ENCODE data around the gene XPC.

The XPC gene

GRCh38 chr3:14146381-14147065 is 31.9 kb downstream of the XPC start:
- DNase-seq = no peak

DNA sequence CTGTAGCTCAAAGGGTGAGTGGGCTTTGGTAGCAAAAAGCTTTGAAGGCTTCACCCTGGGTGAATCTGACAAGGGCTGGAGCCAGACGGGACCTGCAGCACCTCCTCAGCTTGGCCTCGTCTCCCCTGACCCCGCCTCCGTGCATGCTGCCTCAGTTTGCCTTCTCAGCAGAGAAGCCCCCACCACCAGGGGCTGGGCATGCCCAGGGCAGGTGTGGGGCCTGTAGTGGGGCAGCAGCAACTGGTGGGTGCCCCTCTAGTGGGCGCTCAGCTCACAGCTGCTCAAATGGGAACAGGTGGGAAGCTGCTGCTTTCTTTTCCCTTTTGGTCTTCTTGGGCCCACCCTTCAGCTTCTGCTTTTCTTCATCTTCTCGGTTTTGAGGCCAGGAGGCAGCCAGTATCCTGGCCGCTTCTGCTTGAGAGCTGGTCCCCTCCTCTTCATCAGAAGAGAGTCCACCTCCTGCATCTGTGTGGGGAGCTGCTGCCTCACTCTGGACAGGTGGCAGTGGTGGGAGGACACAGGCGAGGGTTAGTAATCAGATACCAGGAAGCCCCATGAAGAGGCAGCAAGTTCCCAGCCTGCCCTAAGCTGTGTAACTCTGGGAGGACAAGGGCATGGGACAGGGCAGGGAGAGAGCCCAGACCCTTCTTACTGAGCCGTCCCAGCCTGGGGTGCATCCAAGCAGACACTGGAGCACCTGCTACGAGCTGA is 32.6 kb downstream of the XPC start:
- no peak for DNase-seq

DNA sequence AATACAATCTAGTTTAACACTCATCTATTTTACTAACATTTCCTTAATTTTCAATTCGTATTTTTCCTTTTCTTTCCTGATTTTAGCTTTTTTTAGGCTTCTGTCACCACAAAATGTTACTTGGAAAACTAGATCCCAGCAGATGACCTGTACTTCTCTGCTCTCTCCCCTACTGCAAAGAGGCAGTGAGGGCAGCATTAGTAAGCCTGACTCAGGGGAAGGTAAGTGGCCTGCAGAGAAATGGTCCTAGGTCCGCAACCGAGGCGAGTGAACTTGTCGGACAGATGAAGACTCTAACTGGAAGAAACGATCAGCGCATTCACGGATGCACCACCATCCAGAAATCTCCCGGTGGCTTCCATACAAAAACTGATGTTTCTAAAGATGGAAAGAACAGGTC is 33.2 kb downstream of the XPC start:
- DNase-seq = no peak

DNA sequence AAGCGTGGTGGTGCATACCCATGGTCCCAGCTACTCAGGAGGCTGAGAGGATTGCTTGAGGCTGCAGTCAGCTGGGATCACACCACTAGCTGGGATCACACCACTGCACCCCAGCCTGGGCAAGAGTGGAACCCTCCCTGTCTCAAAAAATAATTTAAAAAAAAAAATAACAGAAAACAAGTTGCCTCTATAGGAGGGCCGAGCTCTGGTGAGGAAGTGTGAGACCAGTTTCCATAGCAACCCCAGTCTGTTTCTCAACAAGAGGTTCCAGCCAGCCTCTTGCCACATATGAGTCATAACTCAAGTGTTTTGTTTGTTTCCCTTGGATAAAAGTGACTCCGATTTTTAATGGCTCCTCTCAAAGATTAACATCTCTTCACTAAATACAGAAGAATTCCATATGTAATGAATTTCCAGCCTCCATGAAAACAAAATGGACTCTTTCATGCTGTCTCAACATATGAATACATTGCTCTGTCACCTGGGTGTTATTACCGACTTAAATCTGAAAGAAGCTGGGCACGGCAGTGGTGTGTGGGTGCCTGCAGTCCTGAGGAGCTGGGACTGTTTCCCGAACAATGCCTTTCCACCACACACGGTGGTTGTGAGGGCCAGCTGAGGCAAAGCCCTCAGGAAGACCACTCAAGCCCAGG is 33.9 kb downstream of the XPC start:
- DNase-seq = peak; percentile 94 to 96

DNA sequence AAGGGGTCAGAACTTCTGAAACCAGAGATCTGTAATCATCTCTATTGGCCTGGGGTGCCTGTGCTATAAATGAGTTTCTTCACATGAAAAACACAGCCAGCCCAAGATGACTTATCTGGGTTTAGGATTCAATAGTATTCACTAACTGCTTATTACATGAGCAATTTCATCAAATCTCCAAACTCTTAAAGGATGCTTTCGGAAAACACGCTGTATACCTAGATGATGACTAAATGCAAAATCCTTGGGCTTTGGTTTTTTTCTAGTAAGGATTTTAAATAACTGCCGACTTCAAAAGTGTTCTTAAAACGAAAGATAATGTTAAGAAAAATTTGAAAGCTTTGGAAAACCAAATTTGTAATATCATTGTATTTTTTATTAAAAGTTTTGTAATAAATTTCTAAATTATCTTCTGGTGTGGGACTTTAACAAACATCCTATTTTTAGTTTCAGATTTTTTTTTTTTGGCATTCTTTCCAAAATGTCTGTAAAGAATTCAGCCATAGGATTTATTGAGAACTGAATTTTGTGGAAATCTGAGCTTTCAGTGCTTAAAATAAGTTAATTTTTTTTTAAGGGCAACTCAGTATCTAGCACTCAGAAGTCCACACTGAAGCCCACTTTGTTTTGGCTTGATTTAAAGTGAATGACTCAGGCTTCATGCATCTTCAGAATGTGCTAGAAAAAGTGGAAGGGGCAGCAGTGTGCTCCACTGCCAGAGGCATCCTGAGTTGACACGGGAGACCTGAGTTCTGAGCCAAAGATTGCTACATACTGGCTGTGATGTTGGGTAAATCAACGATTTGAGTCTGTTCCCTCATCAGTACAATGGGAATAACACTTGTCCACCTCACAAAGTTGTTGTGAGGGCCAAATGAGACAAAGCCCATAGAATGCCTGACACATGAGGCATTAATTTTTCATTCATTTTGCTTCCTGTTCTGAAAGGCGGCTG is 34.9 kb downstream of the XPC start:
- DNase-seq = no peak

DNA sequence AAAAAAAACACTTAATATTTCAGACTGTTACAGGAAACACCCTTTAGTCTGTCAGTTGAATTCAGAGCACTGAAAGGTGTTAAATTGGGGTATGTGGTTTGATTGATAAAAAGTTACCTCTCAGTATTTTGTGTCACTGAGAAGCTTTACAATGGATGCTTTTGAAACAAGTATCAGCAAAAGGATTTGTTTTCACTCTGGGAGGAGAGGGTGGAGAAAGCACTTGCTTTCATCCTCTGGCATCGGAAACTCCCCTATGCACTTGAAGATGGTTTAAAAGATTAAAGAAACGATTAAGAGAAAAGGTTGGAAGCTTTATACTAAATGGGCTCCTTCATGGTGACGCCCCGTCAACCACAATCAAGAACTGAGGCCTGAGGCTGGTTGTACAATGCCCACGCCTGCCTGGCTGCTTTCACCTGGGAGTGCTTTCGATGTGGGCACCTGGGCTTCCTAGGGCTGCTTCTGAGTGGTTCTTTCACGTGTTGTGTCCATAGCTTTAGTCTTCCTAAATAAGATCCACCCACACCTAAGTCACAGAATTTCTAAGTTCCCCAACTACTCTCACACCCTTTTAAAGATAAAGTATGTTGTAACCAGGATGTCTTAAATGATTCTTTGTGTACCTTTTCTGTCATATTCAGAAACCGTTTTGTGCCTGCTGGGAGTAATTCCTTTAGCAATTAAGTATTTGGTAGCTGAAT is 35.7 kb downstream of the XPC start:
- DNase-seq = peak in 1 of 2 donors; percentile 43

GRCh38 chr3:14141602-14142341 is 36.6 kb downstream of the XPC start:
- peak in 1 of 2 donors; percentile 33 for DNase-seq

- peak in 1 of 2 donors; percentile 19 for DNase-seq
These were observed 37.3 kb downstream of the XPC start for GRCh38 chr3:14141144-14141543.

DNA sequence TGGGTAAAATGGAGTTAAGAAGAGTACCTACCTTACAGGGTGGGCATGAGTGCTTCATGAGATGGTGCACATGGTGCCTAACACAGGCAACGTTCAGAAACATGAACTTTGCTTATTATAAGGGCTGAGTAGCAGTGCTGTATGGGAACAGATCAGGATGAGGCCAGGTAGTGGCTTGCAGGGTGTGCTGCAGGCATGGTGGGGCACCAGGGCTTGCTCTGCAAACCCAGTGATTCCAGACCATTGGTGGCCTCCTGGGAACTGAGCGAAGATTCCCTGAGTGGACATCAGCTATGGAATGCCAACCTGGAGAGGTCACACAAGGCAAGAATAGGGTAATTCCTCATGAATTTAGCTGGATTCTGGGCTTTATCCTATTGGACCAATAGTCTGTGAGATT is 37.7 kb downstream of the XPC start:
- DNase-seq = no peak

DNA sequence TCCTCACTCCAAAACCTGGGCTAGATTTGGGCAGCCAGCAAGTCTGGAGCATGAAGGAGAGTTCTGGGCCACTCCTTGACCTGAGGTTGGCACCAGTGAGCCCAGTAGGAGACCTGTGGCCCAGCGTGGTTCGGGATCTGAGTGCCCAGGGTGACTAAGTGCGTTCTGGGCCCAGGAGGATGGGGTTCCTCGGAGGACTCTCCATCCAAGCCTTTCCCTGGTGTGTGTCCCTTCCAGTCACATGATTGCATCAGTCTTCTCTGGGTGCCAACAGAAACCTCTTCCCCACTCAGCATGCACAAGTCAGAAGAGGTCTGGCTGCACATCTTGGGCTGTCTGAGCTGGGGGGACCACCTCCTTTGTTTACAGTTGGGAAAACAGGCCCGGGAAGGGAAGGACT is 38.6 kb downstream of the XPC start:
- no peak for DNase-seq

DNA sequence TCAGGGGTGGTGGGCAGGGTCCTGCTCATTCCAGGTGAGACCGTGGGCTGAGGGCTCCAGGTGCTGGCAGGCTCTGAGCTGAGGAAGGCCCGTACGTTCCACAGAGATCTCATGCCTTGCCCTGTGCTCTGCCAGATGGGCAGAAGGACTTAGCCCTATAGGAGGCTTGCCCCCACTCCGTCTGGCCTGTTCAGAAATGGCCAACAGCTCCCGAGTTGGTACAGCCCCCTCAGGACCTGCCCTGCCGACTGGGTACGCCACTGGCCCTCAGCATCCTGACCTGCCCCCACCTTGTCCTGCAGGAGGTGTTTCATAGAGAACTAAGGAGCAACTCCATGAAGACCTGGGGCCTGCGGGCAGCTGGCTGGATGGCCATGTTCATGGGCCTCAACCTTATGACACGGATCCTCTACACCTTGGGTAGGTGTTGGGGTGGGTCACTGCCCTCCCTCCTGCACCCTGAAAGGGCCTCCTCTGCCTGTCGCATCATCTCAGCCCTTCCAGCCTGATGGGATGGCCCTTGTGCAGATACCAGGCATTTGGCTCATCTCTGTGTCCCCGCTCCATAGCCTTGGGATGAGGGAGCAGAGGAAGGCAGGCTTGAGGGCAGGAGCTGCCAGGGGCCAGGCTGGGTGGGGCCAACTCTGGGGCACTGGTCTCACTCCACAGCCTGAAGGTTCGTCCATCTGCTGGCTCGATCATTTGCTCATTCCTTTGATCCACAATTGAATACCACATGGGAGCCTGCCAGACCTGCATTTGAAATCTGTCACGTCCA is 39.3 kb downstream of the XPC start:
- no peak for DNase-seq

DNA sequence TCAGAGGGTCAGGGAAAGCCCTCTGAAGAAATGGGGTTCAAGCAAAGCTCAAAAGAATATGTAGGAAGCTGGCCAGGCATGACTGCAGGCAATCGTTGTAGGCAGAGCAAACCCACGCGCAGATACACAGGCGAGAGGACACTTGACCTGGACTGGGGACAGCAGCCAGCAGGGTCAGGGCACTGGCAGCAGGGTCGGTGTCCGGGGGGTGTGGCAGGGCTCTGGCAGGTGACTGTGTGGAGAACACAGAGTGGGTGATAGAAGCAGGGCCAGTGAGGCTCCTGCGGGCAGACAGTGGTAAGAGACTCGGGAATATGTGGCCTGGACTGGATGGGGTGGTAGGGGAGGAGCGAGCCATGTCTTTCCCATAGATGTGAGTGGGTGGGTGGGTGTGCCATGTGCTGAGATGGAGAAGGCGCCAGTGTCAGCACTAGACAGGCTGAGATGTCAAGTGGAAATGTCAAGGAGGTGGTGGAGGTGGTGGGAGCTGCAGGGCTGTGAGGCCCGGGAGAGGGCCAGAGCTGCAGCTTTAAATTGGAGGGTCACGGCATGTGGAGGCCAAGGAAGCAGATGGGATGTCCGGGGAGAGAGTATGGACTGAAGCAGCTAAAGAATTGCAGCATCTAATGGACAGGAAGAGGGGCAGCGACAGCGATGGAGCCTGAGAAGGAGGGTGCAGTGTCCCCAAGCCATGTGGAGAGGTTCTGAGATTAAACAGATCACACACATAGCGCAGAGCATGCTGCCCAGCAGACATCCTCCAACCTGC is 40.1 kb downstream of the XPC start:
- DNase-seq = no peak

GRCh38 chr3:14137445-14137844 is 41.0 kb downstream of the XPC start:
- DNase-seq = peak in 1 of 2 donors; percentile 65

DNA sequence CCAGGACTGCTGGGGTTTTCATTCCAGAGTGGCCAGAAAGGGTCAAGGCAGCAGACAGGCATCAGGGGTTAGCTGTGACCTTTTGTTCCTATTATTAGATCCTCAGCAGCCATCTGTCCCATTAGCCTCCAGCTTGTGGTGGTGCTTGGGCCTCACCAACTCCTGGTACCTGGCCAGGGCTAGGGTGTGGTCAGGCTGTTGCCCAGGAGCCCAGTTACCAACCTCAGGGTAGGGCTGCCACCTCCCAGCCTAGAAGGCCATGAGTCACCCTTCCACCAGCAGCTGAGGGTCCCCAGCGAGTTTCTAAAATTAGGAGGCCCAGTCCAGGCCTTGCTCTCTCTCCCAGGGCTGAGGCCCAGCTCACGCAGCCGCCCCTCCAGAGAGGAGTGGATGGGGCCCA is 41.4 kb downstream of the XPC start:
- no peak for DNase-seq

DNA sequence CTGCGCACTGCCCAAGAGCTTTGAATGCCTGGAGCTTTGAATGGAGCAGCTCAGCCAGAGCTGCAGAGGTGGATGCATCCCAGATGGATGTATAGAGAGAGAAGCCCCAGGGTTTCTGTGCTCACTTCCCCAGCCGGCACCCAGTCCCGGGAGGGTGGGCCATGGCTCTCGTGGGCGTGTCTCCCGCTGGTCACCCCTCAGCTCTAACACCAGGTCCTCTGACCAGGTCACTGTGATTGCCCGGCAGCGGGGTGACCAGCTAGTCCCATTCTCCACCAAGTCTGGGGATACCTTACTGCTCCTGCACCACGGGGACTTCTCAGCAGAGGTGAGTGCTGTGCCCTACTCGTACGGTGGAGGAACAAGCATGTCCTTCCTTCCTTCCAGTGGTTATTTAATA is 42.8 kb downstream of the XPC start:
- no peak for DNase-seq

GRCh38 chr3:14134291-14134690 is 44.1 kb downstream of the XPC start:
- DNase-seq = no peak

DNA sequence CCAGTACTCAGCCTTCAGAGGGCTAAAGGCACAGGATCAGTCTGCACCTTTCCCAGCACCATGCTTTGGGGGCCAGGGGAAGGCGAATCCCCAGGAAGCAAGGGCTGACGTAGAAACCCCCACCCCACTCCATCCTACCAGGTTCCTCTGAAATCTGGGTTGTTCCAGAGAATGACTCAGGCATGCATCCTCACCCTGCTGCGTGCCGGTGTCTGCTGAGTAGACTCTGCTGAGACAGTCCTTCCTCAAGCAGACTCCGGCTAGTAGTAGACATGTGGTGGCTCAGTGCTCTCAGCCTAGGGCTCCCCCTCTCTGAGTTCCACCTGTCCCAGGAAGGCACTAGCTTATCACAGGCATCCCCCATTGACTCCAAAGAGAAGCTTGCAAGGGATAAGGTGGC is 44.5 kb downstream of the XPC start:
- no peak for DNase-seq

DNA sequence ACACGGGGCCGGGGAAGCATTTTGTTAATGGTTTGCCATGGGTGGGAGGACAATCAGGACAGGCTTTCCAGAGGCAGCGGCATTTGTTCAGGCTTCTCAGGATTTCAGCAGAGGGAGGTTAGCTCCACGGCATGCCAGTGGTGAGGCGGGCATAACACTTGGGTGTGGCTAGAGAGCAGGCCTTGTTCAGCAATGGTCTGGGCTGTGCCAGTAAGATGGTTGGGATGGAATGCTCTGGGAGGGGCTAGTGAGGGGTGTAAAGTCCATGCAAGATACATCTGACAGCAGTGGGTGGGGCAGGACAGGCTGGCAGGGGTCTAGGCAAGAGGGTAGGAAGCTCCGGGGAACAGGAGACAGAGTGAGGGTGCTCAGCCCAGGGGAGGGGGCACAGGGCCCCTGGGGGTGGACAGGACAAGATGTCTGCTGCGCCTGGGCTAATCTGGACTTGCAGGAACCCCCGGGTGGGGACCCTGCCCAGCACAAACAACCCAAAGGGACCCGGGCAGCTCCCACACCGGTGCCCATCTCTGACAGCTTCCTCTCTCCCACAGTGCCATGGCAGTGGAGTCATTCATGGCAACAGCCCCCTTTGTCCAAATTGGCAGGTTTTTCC is 45.1 kb downstream of the XPC start:
- DNase-seq = no peak

DNA sequence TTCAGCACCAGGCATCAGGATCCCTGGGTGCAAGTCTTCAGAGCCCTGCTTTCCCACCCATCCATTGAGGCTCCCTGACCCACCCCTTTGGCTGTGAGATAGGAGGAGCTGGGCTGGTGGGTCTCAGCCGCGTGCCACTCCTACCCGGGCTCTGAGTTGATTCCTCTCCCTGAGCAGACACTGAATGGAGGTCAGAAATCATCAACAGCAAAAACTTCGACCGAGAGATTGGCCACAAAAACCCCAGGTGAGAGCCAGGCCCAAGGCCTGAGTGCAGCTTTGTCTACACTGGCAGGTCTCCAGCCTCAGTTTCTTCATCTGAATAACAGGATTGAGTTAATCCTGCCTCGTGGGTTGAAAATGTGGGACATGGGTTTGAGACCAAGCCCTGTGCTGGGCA is 45.7 kb downstream of the XPC start:
- DNase-seq = no peak

DNA sequence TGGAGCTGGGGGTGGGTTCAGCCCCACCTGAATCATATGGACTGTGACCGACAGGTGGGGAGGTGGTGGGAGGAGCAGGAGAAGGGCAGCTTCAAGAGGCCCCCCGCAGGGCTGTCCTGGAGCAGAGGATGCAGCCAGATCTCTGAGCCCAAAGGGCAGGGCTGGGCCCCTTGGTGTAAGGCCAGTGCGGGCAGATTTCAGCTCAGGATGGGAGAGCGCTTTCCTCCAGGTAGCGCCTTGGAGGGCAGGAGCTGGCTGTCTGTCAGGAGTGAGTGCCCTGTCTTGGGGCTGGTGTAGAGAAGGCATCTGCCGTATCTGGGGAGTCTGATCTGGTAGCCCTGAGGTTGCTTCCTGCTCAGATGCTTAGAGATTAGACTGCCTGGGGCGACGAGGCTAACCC is 46.3 kb downstream of the XPC start:
- no peak for DNase-seq

All from inflammatory macrophage treated with lipopolysaccharide for 1 hour (primary cell).